ENCODE measurements around the gene NFE2L3. TPM values are rescaled to one million over a fixed set of nuclear protein-coding genes. Genes with fewer than 3 reads are reported as not detected.
"Not testable (repeated sequence)": the region's sequence is repeated elsewhere in the genome, so short reads cannot be mapped to it uniquely, and the experiment has no call there.

NFE2L3 gene
- polyA plus RNA-seq, 1 experiment, result 63.5 TPM

DNA sequence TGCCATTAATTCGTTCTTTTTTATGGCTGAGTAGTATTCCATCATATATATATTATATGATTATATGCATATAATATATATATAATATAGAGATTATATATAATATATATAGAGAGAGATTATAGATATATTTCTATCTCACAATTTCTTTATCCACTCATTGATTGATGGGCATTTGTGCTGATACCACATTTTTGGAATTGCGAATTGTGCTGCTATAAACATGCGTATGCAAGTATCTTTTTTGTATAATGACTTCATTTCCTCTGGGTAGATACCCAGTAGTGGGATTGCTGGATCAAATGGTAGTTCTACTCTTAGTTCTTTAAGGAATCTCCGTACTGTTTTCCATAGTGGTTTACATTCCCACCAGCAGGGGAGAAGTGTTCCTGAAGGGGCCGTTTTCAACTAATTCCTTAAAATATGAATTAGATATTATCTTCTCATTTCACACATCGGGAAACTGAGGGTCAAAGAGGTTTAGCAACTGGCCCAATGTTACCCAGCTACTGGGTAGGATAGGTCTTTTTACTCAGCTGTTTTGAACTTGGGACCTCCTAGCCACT, 16.5 kb downstream of the NFE2L3 start:
- TF ChIP-seq, protein P1, sequence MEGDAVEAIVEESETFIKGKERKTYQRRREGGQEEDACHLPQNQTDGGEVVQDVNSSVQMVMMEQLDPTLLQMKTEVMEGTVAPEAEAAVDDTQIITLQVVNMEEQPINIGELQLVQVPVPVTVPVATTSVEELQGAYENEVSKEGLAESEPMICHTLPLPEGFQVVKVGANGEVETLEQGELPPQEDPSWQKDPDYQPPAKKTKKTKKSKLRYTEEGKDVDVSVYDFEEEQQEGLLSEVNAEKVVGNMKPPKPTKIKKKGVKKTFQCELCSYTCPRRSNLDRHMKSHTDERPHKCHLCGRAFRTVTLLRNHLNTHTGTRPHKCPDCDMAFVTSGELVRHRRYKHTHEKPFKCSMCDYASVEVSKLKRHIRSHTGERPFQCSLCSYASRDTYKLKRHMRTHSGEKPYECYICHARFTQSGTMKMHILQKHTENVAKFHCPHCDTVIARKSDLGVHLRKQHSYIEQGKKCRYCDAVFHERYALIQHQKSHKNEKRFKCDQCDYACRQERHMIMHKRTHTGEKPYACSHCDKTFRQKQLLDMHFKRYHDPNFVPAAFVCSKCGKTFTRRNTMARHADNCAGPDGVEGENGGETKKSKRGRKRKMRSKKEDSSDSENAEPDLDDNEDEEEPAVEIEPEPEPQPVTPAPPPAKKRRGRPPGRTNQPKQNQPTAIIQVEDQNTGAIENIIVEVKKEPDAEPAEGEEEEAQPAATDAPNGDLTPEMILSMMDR (IDR thresholded peaks at IDR 0.05; ENCODE audit: low read depth, low read length), result peak; percentile 23; the same call in 1 of the 2 replicates
- CTCF ChIA-PET, result no interaction called here
- Histone ChIP-seq H3K9me3 (ENCODE audit: control insufficient read depth, insufficient read depth, low read length) (no peaks in the 10 kb centered on the region), H3K4me3 (ENCODE audit: low read depth, low read length) (no peak overlapping the region), H3K27ac (ENCODE audit: low read depth, low read length) (no peak overlapping the region), H3K27me3 (ENCODE audit: control insufficient read depth, insufficient read depth, low read length) (no peaks in the 10 kb centered on the region)
- no peak for DNase-seq (ENCODE audit: low read depth, low spot score)
- POLR2A ChIA-PET, result no interaction called here

DNA sequence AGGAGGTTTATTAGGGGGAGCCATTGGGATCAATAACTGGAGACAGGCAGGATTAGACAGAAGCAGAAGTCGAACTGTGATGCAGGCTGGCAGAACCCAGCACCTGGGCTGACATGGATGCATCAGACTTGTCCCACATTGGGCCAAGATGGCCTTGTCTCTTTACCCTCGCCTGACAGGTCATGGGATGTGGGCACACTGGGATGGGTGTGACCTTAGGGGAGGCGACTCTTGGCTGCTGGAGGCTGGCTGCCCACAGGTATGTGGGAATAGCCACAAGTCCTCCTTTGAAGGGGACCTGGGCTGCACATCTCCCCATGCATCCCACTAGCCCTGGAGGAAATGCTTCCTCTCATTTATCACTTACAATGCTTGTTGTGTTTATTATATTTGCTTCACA, 17.3 kb downstream of the NFE2L3 start:
- DNase-seq (ENCODE audit: low read depth, low spot score), result no peak
- ChIA-PET POLR2A (no interaction called here), CTCF (no interaction called here)
- no peaks in the 10 kb centered on the region for H3K27me3 ChIP-seq (ENCODE audit: control insufficient read depth, insufficient read depth, low read length)
- TF ChIP-seq, protein P1 (IDR thresholded peaks at IDR 0.05; ENCODE audit: low read depth, low read length), result no peak
- no peaks in the 10 kb centered on the region for H3K9me3 ChIP-seq (ENCODE audit: control insufficient read depth, insufficient read depth, low read length)
- H3K27ac ChIP-seq (ENCODE audit: low read depth, low read length), result no peak overlapping the region
- no peak overlapping the region for H3K4me3 ChIP-seq (ENCODE audit: low read depth, low read length)

DNA sequence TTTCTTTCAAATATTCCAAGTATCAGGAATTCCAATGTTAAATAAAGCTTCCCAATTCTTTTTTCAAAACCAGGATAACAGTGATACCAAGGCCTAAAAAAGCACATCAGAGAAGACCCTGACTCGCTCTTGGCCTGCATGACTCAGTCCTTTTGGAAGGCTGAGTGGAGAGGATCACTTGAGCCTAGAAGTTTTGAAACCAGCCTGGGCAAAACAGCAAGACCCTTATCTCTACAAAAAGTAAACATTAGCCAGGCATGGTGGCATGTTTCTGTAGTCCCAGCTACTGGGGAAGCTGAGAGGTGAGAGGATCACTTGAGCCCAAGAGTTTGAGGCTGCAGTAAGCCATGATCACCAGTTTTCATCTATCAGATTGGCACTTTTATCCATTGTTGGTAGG, 18.7 kb downstream of the NFE2L3 start:
- H3K4me3 ChIP-seq (ENCODE audit: low read depth, low read length), result no peak overlapping the region
- no peak for DNase-seq (ENCODE audit: low read depth, low spot score)
- H3K27me3 ChIP-seq (ENCODE audit: control insufficient read depth, insufficient read depth, low read length), result no peaks in the 10 kb centered on the region
- no peak overlapping the region for H3K27ac ChIP-seq (ENCODE audit: low read depth, low read length)
- TF ChIP-seq, protein P1 (IDR thresholded peaks at IDR 0.05; ENCODE audit: low read depth, low read length), result no peak
- CTCF ChIA-PET, result no interaction called here
- no peaks in the 10 kb centered on the region for H3K9me3 ChIP-seq (ENCODE audit: control insufficient read depth, insufficient read depth, low read length)
- POLR2A ChIA-PET, result no interaction called here

DNA sequence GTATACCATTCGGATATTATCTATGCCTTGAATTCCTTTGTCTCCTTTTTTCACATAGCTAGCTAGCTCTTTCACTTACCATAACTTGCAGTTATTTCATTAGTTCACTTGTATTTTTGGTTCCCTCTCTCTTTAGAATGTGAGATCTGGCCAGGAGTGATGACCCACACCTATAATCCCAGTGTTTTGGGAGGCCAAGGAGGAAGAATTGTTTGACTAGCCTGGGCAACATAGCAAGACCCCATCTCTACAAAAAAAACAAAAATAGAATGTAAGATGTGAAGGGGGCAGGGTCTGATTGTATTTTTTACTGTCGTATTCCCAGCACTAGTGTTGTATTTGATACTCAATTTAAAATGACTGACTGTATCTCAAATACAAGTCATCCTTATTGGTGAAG, 19.6 kb downstream of the NFE2L3 start:
- DNase-seq (ENCODE audit: low read depth, low spot score), result no peak
- H3K27ac ChIP-seq (ENCODE audit: low read depth, low read length), result no peak overlapping the region
- H3K27me3 ChIP-seq (ENCODE audit: control insufficient read depth, insufficient read depth, low read length), result no peaks in the 10 kb centered on the region
- ChIA-PET CTCF (interaction anchor here (0.8 kb wide), 1 partner anchor 16 kb away, joined by 3 read pairs; no protein-coding TSS in a partner anchor), POLR2A (interaction anchor here (1.0 kb wide), 1 partner anchor 23 kb away, joined by 5 read pairs; no protein-coding TSS in a partner anchor)
- TF ChIP-seq, protein P1 (IDR thresholded peaks at IDR 0.05; ENCODE audit: low read depth, low read length), result no peak
- no peaks in the 10 kb centered on the region for H3K9me3 ChIP-seq (ENCODE audit: control insufficient read depth, insufficient read depth, low read length)
- H3K4me3 ChIP-seq (ENCODE audit: low read depth, low read length), result no peak overlapping the region

DNA sequence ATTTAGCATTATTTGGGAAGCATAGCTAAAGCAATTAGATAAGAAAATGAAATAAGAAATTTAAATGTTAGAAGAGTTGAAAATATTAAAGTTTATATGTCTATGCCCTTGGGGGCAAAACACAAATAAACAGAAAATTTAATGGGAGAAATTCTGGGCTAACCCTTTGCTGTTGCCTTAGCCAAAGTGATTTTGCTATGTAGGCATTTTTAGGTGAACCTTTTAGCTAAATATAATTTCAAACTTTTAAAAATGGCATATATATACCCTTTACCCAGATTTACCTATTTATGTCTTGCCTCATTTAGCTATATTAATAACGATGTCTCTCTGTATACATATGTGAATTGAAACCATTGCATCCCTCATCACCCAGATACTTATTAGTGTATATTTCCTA, 20.1 kb downstream of the NFE2L3 start:
- CTCF ChIA-PET, result interaction anchor here (0.8 kb wide), 1 partner anchor 17 kb away, joined by 3 read pairs; no protein-coding TSS in a partner anchor
- H3K9me3 ChIP-seq (ENCODE audit: control insufficient read depth, insufficient read depth, low read length), result no peaks in the 10 kb centered on the region
- TF ChIP-seq, protein P1 (IDR thresholded peaks at IDR 0.05; ENCODE audit: low read depth, low read length), result no peak
- DNase-seq (ENCODE audit: low read depth, low spot score), result no peak
- H3K27me3 ChIP-seq (ENCODE audit: control insufficient read depth, insufficient read depth, low read length), result no peaks in the 10 kb centered on the region
- H3K27ac ChIP-seq (ENCODE audit: low read depth, low read length), result no peak overlapping the region
- POLR2A ChIA-PET, result interaction anchor here (1.0 kb wide), 1 partner anchor 23 kb away, joined by 5 read pairs; no protein-coding TSS in a partner anchor
- no peak overlapping the region for H3K4me3 ChIP-seq (ENCODE audit: low read depth, low read length)

DNA sequence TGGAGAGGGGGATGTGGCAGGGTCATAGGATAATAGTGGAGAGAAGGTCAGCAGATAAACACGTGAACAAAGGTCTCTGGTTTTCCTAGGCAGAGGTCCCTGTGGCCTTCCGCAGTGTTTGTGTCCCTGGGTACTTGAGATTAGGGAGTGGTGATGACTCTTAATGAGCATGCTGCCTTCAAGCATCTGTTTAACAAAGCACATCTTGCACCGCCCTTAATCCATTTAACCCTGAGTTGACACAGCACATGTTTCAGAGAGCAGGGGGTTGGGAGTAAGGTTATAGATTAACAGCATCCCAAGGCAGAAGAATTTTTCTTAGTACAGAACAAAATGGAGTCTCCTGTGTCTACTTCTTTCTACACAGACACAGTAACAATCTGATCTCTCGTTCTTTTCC, 23.9 kb downstream of the NFE2L3 start:
- H3K27ac ChIP-seq (ENCODE audit: low read depth, low read length); H3K4me3 ChIP-seq (ENCODE audit: low read depth, low read length); DNase-seq (ENCODE audit: low read depth, low spot score); CTCF ChIA-PET; H3K9me3 ChIP-seq (ENCODE audit: control insufficient read depth, insufficient read depth, low read length); H3K27me3 ChIP-seq (ENCODE audit: control insufficient read depth, insufficient read depth, low read length); POLR2A ChIA-PET: not testable (repeated sequence)

DNA sequence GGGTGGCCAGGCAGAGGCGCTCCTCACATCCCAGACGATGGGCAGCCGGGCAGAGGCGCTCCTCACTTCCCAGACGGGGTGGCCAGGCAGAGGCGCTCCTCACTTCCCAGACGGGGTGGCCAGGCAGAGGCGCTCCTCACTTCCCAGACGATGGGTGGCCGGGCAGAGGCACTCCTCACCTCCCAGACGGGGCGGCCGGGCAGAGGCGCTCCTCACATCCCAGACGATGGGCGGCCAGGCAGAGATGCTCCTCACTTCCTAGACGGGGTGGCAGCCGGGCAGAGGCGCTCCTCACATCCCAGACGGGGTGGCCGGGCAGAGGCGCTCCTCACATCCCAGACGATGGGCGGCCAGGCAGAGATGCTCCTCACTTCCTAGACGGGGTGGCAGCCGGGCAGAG, 24.7 kb downstream of the NFE2L3 start:
- POLR2A ChIA-PET; H3K9me3 ChIP-seq (ENCODE audit: control insufficient read depth, insufficient read depth, low read length); DNase-seq (ENCODE audit: low read depth, low spot score); H3K4me3 ChIP-seq (ENCODE audit: low read depth, low read length); H3K27me3 ChIP-seq (ENCODE audit: control insufficient read depth, insufficient read depth, low read length); H3K27ac ChIP-seq (ENCODE audit: low read depth, low read length); CTCF ChIA-PET: not testable (repeated sequence)

DNA sequence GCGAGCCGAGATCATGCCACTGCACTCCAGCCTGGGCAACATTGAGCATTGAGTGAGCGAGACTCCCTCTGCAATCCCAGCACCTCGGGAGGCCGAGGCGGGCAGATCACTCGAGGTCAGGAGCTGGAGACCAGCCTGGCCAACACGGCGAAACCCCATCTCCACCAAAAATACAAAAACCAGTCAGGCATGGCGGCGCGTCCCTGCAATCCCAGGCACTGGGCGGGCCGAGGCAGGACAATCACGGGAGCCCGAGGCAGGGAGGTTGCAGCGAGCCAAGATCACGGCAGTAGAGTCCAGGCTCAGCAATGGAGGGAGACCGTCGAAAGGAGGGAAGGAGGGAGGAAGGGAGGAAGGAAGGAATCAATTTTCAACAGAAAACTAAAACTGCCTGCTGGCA, 25.3 kb downstream of the NFE2L3 start:
- H3K27ac ChIP-seq (ENCODE audit: low read depth, low read length); POLR2A ChIA-PET; H3K9me3 ChIP-seq (ENCODE audit: control insufficient read depth, insufficient read depth, low read length); CTCF ChIA-PET; DNase-seq (ENCODE audit: low read depth, low spot score); H3K27me3 ChIP-seq (ENCODE audit: control insufficient read depth, insufficient read depth, low read length); H3K4me3 ChIP-seq (ENCODE audit: low read depth, low read length): not testable (repeated sequence)
